Measurements from ENCODE around the gene ZNF254. TPM values are rescaled to one million over a fixed set of nuclear protein-coding genes. Genes with fewer than 3 reads are reported as not detected.

The ZNF254 gene
- total RNA-seq, 1 experiment from 2014 or later, result 26.6 TPM

GRCh38 chr19:24141612-24142011 lies 54.6 kb downstream of the ZNF254 start:
- H2BK12ac ChIP-seq (ENCODE audit: insufficient read length, low read depth, low read length), result no peak overlapping the region
- H2BK120ac ChIP-seq (ENCODE audit: low read depth, low read length, poor library complexity, severe bottlenecking), result no peak overlapping the region
- Mint-ChIP-seq H3K27me3 (ENCODE audit: low read depth) (no peaks in the 10 kb centered on the region), H3K36me3 (ENCODE audit: insufficient read depth in 1 of 3, low read depth in 3 of 3) (peaks cover 27 to 33% (median 31%) of the 10 kb centered on the region in 3 experiments), H3K4me3 (no peak overlapping the region), H3K9me3 (peaks cover 64 to 73% of the 10 kb centered on the region in 2 experiments), H3K27ac (no peak overlapping the region), H3K4me1 (peaks cover under 1 to 4% of the 10 kb centered on the region in 2 experiments; a peak in 1 of 4 replicates)
- no peak overlapping the region for H2AK5ac ChIP-seq (ENCODE audit: insufficient read length, low read length)
- H3K9me3 ChIP-seq (ENCODE audit: control insufficient read depth, low read depth, low read length), result no peaks in the 10 kb centered on the region
- no peak overlapping the region for H2BK20ac ChIP-seq (ENCODE audit: low read depth, low read length, poor library complexity, severe bottlenecking)
- no peaks in the 10 kb centered on the region for H3K23me2 ChIP-seq (ENCODE audit: insufficient read length, low read depth, low read length, poor library complexity, severe bottlenecking)
- TF ChIP-seq, protein P1, sequence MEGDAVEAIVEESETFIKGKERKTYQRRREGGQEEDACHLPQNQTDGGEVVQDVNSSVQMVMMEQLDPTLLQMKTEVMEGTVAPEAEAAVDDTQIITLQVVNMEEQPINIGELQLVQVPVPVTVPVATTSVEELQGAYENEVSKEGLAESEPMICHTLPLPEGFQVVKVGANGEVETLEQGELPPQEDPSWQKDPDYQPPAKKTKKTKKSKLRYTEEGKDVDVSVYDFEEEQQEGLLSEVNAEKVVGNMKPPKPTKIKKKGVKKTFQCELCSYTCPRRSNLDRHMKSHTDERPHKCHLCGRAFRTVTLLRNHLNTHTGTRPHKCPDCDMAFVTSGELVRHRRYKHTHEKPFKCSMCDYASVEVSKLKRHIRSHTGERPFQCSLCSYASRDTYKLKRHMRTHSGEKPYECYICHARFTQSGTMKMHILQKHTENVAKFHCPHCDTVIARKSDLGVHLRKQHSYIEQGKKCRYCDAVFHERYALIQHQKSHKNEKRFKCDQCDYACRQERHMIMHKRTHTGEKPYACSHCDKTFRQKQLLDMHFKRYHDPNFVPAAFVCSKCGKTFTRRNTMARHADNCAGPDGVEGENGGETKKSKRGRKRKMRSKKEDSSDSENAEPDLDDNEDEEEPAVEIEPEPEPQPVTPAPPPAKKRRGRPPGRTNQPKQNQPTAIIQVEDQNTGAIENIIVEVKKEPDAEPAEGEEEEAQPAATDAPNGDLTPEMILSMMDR (conservative IDR thresholded peaks at IDR 0.05), result no peak
- no peak overlapping the region for H3K27ac ChIP-seq (ENCODE audit: insufficient read length, low read depth, low read length)
- no peaks in the 10 kb centered on the region for H3K79me1 ChIP-seq (ENCODE audit: insufficient read depth, low read depth, low read length, poor library complexity, severe bottlenecking)
- no peak overlapping the region for H4K5ac ChIP-seq (ENCODE audit: insufficient read length, low read depth, low read length)
- H3K14ac ChIP-seq (ENCODE audit: insufficient read depth, low read length), result no peak overlapping the region
- no peak overlapping the region for H3K23ac ChIP-seq (ENCODE audit: insufficient read length, low read depth, low read length)
- H3K9ac ChIP-seq (ENCODE audit: extremely low read depth, insufficient read length, low read length), result no peak overlapping the region
- no peak overlapping the region for H2BK15ac ChIP-seq (ENCODE audit: low read depth, low read length)
- H2BK5ac ChIP-seq (ENCODE audit: insufficient read length, low read length), result no peak overlapping the region
- no peak overlapping the region for H3K56ac ChIP-seq (ENCODE audit: insufficient read length, low read depth, low read length)
- no peaks in the 10 kb centered on the region for H4K20me1 ChIP-seq (ENCODE audit: control insufficient read depth, insufficient read depth, insufficient read length)
- no peaks in the 10 kb centered on the region for H3K79me2 ChIP-seq (ENCODE audit: insufficient read depth, low read length)
- no peak overlapping the region for H4K8ac ChIP-seq (replicated peaks; ENCODE audit: insufficient read length, low read depth, low read length)
- no peak overlapping the region for H3T11ph ChIP-seq (ENCODE audit: low read length)
- no peak for DNase-seq
- H2AFZ ChIP-seq (ENCODE audit: low read length), result no peak overlapping the region
- H3K18ac ChIP-seq (ENCODE audit: insufficient read length, low read depth, low read length), result no peak overlapping the region
- no peak overlapping the region for H3K4me2 ChIP-seq (ENCODE audit: insufficient read depth, insufficient read length, low read length)
- H3K4me1 ChIP-seq (ENCODE audit: insufficient read depth, low read length), result no peaks in the 10 kb centered on the region; the same call in 1 of the 2 replicates
- no peaks in the 10 kb centered on the region for H3K27me3 ChIP-seq (ENCODE audit: insufficient read depth, low read length)
- H3K4ac ChIP-seq (ENCODE audit: low read depth, low read length), result no peak overlapping the region
- no peak overlapping the region for H4K91ac ChIP-seq (ENCODE audit: insufficient read length, low read depth, low read length)

All from H9 (cell line).